Measurements from ENCODE around the gene PLD1.
A peak's percentile ranks its signal among the peaks of the same experiment; 100 is the strongest.

PLD1 gene

DNA sequence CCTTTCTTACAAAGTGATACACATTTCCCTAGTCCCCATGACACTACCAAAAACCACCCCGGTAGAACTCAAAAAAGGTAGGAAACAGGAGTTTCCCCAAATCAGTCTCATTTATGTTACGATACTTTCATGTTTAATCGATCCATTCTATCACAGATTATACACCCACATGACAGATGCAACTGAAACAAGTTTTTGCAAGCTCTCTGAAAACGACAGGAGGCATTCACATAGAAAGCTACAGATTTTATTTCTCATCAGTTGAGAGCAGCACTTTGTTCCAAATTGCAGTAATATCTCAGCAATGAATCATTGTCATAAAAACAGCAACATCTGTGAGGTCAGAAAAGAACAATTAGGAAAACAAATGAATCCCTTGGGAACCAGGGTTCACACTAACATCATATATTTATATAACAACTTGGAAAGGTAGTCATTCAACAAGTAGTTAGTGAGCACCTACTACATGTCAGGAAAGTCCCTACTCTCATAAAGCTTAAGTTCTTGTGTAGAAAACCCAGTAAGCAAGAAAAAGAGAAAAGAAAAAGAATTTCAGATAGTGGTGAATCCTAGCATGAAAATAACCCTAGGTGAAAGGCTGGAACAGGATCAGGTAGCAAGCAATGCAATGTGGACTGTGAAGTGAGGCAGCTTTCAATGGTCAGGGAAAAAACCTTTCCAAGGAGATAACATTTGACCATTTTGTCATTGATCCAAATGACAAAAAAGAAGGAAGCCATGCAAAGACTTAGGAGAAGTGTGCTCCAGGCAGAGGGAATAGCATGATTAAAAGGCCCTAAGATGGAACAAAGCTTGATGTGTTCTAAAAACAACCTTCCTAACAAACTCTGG lies 8.3 kb downstream of the PLD1 start:
- TF ChIP-seq POLR2AphosphoS5 (IDR thresholded peaks at IDR 0.05; ENCODE audit: low read depth): no peak
- no peak for TF ChIP-seq CTCF (IDR thresholded peaks at IDR 0.05; ENCODE audit: insufficient read depth, low read length)
- TF ChIP-seq GABPA (IDR thresholded peaks at IDR 0.05; ENCODE audit: low read depth): no peak
- TF ChIP-seq SPI1 (IDR thresholded peaks at IDR 0.05; ENCODE audit: borderline replicate concordance, low read depth): no peak
- TF ChIP-seq, protein P1, sequence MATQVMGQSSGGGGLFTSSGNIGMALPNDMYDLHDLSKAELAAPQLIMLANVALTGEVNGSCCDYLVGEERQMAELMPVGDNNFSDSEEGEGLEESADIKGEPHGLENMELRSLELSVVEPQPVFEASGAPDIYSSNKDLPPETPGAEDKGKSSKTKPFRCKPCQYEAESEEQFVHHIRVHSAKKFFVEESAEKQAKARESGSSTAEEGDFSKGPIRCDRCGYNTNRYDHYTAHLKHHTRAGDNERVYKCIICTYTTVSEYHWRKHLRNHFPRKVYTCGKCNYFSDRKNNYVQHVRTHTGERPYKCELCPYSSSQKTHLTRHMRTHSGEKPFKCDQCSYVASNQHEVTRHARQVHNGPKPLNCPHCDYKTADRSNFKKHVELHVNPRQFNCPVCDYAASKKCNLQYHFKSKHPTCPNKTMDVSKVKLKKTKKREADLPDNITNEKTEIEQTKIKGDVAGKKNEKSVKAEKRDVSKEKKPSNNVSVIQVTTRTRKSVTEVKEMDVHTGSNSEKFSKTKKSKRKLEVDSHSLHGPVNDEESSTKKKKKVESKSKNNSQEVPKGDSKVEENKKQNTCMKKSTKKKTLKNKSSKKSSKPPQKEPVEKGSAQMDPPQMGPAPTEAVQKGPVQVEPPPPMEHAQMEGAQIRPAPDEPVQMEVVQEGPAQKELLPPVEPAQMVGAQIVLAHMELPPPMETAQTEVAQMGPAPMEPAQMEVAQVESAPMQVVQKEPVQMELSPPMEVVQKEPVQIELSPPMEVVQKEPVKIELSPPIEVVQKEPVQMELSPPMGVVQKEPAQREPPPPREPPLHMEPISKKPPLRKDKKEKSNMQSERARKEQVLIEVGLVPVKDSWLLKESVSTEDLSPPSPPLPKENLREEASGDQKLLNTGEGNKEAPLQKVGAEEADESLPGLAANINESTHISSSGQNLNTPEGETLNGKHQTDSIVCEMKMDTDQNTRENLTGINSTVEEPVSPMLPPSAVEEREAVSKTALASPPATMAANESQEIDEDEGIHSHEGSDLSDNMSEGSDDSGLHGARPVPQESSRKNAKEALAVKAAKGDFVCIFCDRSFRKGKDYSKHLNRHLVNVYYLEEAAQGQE (IDR thresholded peaks at IDR 0.05; ENCODE audit: insufficient replicate concordance, low read depth): no peak
- Histone ChIP-seq H3K27ac (replicated peaks) (peak overlapping the region; percentile 32), H3K27me3 (ENCODE audit: insufficient read depth, poor library complexity, severe bottlenecking) (no peaks in the 10 kb centered on the region), H3K4me3 (replicated peaks; ENCODE audit: insufficient read depth, low read length) (no peak overlapping the region)
- DNase-seq (ENCODE audit: low read depth in 1 of 2, low spot score in 1 of 2): no peak

GRCh38 chr3:171799501-171799900 lies 10.8 kb downstream of the PLD1 start:
- Histone ChIP-seq H3K27me3 (ENCODE audit: insufficient read depth, poor library complexity, severe bottlenecking) (no peaks in the 10 kb centered on the region), H3K4me3 (replicated peaks; ENCODE audit: insufficient read depth, low read length) (no peak overlapping the region), H3K27ac (replicated peaks) (no peak overlapping the region)
- no peak for DNase-seq (ENCODE audit: low read depth in 1 of 2, low spot score in 1 of 2)
- TF ChIP-seq, protein P1 (IDR thresholded peaks at IDR 0.05; ENCODE audit: insufficient replicate concordance, low read depth): no peak
- TF ChIP-seq SPI1 (IDR thresholded peaks at IDR 0.05; ENCODE audit: borderline replicate concordance, low read depth): no peak
- no peak for TF ChIP-seq GABPA (IDR thresholded peaks at IDR 0.05; ENCODE audit: low read depth)
- TF ChIP-seq POLR2AphosphoS5 (IDR thresholded peaks at IDR 0.05; ENCODE audit: low read depth): no peak
- no peak for TF ChIP-seq CTCF (IDR thresholded peaks at IDR 0.05; ENCODE audit: insufficient read depth, low read length)

DNA sequence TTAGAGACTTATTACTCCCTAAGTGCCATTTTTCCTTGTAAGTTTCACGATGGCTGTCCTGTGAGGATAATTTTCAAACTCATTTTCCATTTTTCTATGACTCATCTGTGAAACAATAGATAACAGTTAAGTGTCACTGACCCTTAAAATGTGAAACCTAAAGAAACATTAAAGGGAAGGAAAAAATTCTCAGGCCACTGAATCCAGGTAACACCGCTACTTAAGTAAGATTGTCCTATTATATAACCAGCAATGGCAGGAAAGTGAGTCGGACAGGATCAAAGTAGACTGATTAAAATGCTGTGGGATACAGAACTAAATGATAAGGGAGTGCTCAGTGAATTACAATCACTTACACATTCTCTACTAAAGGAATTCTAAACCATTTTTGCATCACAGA lies 12.4 kb downstream of the PLD1 start:
- TF ChIP-seq CTCF (IDR thresholded peaks at IDR 0.05; ENCODE audit: insufficient read depth, low read length) (no peak), GABPA (IDR thresholded peaks at IDR 0.05; ENCODE audit: low read depth) (no peak)
- H3K27me3 ChIP-seq (ENCODE audit: insufficient read depth, poor library complexity, severe bottlenecking): no peaks in the 10 kb centered on the region
- no peak overlapping the region for H3K27ac ChIP-seq (replicated peaks)
- no peak for DNase-seq (ENCODE audit: low read depth in 1 of 2, low spot score in 1 of 2)
- H3K4me3 ChIP-seq (replicated peaks; ENCODE audit: insufficient read depth, low read length): no peak overlapping the region

Measured in HL-60 (cell line).